Coronary artery (tissue), 2 donors: ENCODE data around the gene LEFTY1.

Source experiments
- DNase-seq: peaks from one replicate; pipeline ENCODE4 v3.0.0-alpha.2; 2017; ENCODE audit warnings: low spot score
- H3K27ac ChIP-seq, 2 donors: fragments of 200-600 bp; sonication (generic); one replicate each; pipeline ENCODE4 v1.5.1; 2016 to 2019
- H3K4me3 ChIP-seq: fragments of 200-600 bp; sonication (generic); 2 replicates; pipeline ENCODE4 v1.5.1; 2016; ENCODE audit warnings: mild to moderate bottlenecking, moderate library complexity
- TF ChIP-seq, protein P1 (sequence below): fragments of 200-600 bp; sonication (generic); IDR thresholded peaks from one replicate; pipeline ENCODE4 v1.5.1; 2019; ENCODE audit warnings: antibody characterized with exemption

The LEFTY1 gene

DNA sequence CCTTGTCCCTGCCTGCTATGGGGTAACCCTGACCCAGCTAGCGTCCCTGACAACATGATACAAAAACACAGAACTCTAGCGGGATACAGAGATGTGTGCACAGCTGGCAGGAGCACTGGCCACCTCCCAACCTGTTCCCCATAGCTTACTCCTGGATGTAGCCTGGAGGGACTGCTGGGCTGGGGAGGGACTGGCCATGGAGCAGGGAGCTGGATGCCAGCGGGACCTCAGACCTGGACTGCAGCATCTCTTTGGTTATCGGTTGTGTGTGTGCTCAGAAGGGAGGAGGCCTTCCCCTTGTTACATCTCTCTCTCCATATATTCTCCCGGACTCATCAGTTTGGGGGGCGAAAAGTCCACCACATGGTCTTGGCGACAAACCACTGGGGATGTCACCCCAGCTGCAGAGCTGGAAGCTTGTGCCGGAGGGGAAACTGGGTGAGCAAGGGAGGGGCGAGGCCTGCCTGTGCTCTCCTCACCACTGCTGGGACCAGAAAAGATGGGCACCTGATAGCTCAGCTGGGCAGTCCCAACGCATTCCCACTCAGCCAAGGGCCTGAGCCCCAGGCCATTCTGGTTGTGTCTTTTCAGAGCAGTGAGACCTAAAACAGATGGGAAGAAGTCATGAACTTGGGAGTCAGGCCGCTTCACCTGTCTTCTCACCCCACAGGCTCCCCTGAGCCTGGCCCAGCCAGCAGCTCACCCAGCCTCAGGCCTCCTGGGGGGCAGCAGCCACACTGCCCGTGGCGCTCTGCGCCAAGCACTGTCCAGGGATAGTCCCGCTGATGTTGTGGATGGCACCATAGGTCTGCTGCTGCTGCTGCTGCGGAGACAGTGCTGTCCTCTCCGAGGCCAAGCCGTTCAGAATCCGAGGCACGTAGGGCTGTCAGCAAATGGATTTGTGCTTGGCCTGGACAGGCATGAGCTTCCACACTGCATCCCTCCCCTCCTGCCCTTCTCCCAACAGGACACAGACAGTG is 42.3 kb downstream of the LEFTY1 start:
- TF ChIP-seq, protein P1, sequence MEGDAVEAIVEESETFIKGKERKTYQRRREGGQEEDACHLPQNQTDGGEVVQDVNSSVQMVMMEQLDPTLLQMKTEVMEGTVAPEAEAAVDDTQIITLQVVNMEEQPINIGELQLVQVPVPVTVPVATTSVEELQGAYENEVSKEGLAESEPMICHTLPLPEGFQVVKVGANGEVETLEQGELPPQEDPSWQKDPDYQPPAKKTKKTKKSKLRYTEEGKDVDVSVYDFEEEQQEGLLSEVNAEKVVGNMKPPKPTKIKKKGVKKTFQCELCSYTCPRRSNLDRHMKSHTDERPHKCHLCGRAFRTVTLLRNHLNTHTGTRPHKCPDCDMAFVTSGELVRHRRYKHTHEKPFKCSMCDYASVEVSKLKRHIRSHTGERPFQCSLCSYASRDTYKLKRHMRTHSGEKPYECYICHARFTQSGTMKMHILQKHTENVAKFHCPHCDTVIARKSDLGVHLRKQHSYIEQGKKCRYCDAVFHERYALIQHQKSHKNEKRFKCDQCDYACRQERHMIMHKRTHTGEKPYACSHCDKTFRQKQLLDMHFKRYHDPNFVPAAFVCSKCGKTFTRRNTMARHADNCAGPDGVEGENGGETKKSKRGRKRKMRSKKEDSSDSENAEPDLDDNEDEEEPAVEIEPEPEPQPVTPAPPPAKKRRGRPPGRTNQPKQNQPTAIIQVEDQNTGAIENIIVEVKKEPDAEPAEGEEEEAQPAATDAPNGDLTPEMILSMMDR, result no peak
- DNase-seq, result no peak
- peak overlapping the region in 1 of 2 donors; percentile 72 for H3K27ac ChIP-seq
- no peak overlapping the region for H3K4me3 ChIP-seq

DNA sequence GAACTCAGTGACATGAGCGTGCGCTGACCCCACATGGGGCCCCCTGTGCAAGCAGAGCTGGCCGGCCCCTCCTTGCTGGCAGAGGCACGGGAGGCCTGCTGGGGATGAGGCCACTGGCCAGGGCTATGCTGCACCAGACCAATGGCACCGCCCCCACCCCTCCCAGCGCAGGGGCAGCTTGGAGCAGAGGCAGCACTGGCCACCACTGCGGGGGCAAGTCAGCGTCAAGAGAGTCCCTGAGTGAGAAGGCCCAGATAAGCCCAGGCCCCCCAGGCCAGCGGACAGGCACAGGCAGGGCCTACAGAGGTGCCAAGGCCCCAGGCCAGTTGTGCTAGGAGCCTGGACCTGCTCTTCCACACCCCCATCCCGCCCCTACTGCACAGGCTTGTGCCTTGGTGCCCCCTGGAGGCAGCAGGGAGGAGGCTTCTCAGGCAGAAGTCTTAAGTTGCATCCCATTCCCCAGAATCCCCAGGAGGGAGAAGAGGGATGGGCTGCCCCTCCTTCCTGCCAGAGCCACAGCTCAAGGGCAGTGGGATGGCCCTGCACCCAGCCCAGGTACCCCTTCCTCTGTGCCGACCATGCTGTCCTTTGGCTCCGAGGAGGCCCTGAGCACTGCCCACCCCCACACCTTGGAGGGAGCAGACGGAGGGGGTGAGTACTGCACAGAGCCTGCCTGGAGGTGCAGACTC is 43.2 kb downstream of the LEFTY1 start:
- Histone ChIP-seq H3K27ac (peak overlapping the region in 1 of 2 donors; percentile 72), H3K4me3 (no peak overlapping the region)
- DNase-seq, result peak; percentile 85
- TF ChIP-seq, protein P1, result peak; percentile 75

DNA sequence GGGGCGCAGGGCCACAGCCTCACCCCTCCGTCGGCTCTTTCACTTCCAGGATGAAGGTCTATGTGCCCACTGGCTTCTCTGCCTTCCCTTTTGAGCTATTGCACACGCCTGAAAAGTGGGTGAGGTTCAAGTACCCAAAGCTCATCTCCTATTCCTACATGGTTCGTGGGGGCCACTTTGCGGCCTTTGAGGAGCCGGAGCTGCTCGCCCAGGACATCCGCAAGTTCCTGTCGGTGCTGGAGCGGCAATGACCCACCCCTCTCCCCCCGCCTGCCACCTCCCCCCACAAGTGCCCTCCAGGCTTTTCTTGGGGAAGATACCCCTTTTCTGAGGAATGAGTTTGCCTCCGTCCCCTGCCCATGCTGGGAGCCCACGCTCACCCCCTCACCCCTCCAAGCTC is 43.8 kb downstream of the LEFTY1 start:
- no peak for DNase-seq
- H3K27ac ChIP-seq, result peak overlapping the region in 1 of 2 donors; percentile 72
- TF ChIP-seq, protein P1, result no peak
- H3K4me3 ChIP-seq, result no peak overlapping the region

DNA sequence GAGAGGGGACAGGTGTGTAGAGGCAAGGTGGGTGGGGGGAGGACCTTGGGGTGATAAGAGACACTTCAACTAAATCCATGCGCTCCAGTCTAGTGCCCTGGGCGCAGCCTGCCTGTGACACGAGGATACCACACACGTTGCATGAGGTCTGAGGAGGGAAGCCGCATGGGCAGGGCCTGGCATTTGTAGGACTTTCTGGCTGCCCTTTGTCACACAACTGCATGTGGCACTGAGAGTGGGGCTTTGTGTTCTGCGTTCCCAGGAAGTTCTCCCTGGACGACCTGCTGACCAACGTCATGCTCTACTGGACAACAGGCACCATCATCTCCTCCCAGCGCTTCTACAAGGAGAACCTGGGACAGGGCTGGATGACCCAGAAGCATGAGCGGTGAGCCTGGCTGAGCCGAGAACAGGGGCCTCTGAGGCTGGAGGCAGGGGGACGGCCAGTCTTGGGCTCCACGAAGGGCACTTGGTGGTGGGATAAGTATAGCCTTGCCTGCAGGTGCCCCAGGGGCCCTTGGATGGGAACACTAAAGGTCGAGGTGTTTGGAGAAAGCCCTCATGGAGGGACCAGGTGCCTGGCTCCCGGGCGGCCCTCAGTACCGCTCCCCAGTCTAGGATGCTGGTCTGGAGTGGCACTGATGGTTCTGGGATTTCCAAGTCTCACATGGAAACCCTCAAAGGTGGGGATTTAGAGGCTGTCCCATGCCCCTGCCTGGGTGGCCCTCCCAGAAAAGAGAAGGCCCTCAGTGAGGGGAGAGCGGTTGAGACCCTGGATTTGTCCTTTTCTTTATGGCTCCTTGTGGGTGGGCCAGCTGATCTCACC is 44.5 kb downstream of the LEFTY1 start:
- TF ChIP-seq, protein P1, result no peak

DNA sequence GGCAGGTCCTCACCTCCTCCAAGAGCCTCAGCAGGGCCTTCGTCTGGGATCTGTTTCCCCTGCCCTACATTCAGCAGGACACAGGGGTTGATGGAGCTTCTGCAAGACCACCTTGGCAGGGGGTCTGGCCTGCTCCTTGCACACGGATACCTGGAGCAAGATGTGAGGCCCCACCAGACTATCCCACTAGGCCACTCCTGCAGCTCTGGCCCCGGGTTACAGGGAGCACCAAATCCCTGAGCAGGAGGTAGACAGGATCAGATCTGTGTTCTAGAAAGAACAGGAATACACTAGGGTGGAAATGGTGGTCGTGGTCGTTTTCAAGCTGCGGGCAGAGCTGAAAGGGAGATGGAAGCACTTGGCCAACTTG is 45.5 kb downstream of the LEFTY1 start:
- TF ChIP-seq, protein P1, result no peak
- H3K27ac ChIP-seq, result peak overlapping the region in 1 of 2 donors; percentile 10
- no peak overlapping the region for H3K4me3 ChIP-seq
- no peak for DNase-seq

More for the DNA sequence above, 44.5 kb downstream of the LEFTY1 start:
- H3K4me3 ChIP-seq, result no peak overlapping the region
- DNase-seq, result no peak
- H3K27ac ChIP-seq, result peak overlapping the region in 1 of 2 donors; percentile 10

DNA sequence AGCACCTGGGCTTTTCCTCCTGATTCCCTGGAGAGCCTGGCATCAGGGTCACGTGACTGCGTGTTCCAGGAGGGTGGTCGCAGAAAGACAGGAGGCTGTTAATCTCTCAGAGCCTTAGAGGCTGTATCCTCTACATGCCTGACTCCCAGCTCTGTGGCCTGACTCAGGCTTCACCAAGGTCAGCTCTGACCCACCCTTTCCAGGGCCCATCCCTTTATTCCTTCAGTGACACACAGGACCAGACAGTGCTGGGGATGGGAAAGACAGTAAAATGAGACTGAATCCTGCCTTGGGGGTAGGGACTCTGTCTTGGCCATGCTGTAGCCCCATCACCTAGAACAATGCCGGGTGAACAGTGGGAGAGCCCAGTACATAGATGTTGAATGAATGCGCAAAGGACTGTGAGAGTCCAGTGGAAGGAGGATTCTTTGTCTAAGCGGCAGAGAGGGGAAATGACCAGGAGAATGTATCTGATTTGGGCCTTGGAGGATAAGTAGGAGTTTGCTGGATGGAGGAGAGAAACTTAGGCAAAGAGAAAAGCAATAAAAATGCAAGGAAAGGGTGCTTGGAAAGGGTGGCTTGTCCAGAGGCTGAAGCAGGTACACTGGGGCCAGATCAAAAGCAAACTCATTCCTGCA is 46.0 kb downstream of the LEFTY1 start:
- H3K27ac ChIP-seq, result peak overlapping the region in 1 of 2 donors; percentile 32
- no peak for DNase-seq
- TF ChIP-seq, protein P1, result no peak

More for the DNA sequence above, 46.0 kb downstream of the LEFTY1 start:
- H3K4me3 ChIP-seq, result no peak overlapping the region
